Neural cell (in vitro differentiated cells): ENCODE data around the gene KHSRP. TPM values are rescaled to one million over a fixed set of nuclear protein-coding genes. Genes with fewer than 3 reads are reported as not detected.
A peak's percentile ranks its signal among the peaks of the same experiment; 100 is the strongest.

Experiments
- H2AFZ ChIP-seq: fragments of 200-600, 300-800 bp; sonication (generic), shearing (Covaris generic); 2 replicates; pipeline ENCODE4 v1.6.0; 2014; ENCODE audit warnings: low read depth, mild to moderate bottlenecking, antibody characterized with exemption, low read length, moderate library complexity
- H3F3A ChIP-seq: fragments of 200-600 bp; shearing (Covaris generic); 2 replicates; pipeline ENCODE4 v1.6.1; 2016; ENCODE audit warnings: mild to moderate bottlenecking, moderate library complexity, mixed read lengths, antibody characterized with exemption, low read length; ENCODE audit not compliant: insufficient read depth, poor library complexity, severe bottlenecking
- H3K27ac ChIP-seq: fragments of 200-600, 300-800 bp; sonication (generic), shearing (Covaris generic); 2 replicates; pipeline ENCODE4 v1.5.1; 2014; ENCODE audit warnings: mild to moderate bottlenecking, low read length, moderate library complexity
- H3K27me3 ChIP-seq: fragments of 300-800, 200-600 bp; sonication (generic), shearing (Covaris generic); 2 replicates; pipeline ENCODE4 v1.6.0; 2014; ENCODE audit warnings: mild to moderate bottlenecking, low read depth, low read length, moderate library complexity; ENCODE audit not compliant: insufficient read depth
- H3K36me3 ChIP-seq: fragments of 300-800, 200-600 bp; sonication (generic), shearing (Covaris generic); 2 replicates; pipeline ENCODE4 v1.5.1; 2014; ENCODE audit warnings: mild to moderate bottlenecking, antibody characterized with exemption, low read length, moderate library complexity; ENCODE audit not compliant: insufficient read depth
- H3K4me2 ChIP-seq: fragments of 300-800, 200-600 bp; sonication (generic), shearing (Covaris generic); 2 replicates; pipeline ENCODE4 v1.6.0; 2014; ENCODE audit warnings: mild to moderate bottlenecking, low read length
- H3K4me3 ChIP-seq: fragments of 300-800, 200-600 bp; sonication (generic), shearing (Covaris generic); 2 replicates; pipeline ENCODE4 v1.5.1; 2014; ENCODE audit warnings: mild to moderate bottlenecking, low read length, moderate library complexity
- H3K79me2 ChIP-seq: fragments of 200-600 bp; shearing (Covaris generic); replicated peaks from 2 replicates; pipeline ENCODE4 v1.6.0; 2014; ENCODE audit warnings: mild to moderate bottlenecking, low read length, moderate library complexity; ENCODE audit not compliant: insufficient read depth
- H3K9ac ChIP-seq: fragments of 300-800, 200-600 bp; sonication (generic), shearing (Covaris generic); 2 replicates; pipeline ENCODE4 v1.6.1; 2016; ENCODE audit warnings: mild to moderate bottlenecking, low read length, mixed read lengths
- H3K9me2 ChIP-seq: fragments of 200-600 bp; shearing (Covaris generic); 2 replicates; pipeline ENCODE4 v1.6.1; 2016; ENCODE audit warnings: mild to moderate bottlenecking, low read length, mixed read lengths; ENCODE audit not compliant: insufficient read depth
- H3K9me3 ChIP-seq: fragments of 200-600, 300-800 bp; sonication (generic), shearing (Covaris generic); 2 replicates; pipeline ENCODE4 v1.6.1; 2016; ENCODE audit warnings: mild to moderate bottlenecking, mixed run types, low read length, moderate library complexity, mixed read lengths
- H4K20me1 ChIP-seq: fragments of 200-600 bp; shearing (Covaris generic); 2 replicates; pipeline ENCODE4 v1.6.1; 2016; ENCODE audit warnings: mild to moderate bottlenecking, mixed run types; ENCODE audit not compliant: insufficient read depth
- EP300 ChIP-seq: fragments of 450-650 bp; conservative IDR thresholded peaks from 2 replicates; pipeline ENCODE4 v1.6.1; 2014; ENCODE audit warnings: antibody characterized with exemption, mild to moderate bottlenecking, moderate library complexity; ENCODE audit not compliant: poor library complexity, severe bottlenecking
- EZH2 ChIP-seq: fragments of 200-600, 300-800 bp; shearing (Covaris generic), sonication (generic); IDR thresholded peaks from 2 replicates; pipeline ENCODE4 v1.6.1; 2014; ENCODE audit warnings: antibody characterized with exemption, low read length, borderline replicate concordance, mild to moderate bottlenecking; ENCODE audit not compliant: insufficient read depth, poor library complexity, severe bottlenecking
- MXI1 ChIP-seq: fragments of 450-650 bp; conservative IDR thresholded peaks from 2 replicates; pipeline ENCODE4 v1.6.1; 2014; ENCODE audit warnings: antibody characterized with exemption, mild to moderate bottlenecking; ENCODE audit not compliant: poor library complexity, severe bottlenecking
- POLR2AphosphoS5 ChIP-seq: IDR thresholded peaks from 2 replicates; pipeline ENCODE4 v1.6.1; 2012
- RAD21 ChIP-seq: fragments of 450-650 bp; conservative IDR thresholded peaks from 2 replicates; pipeline ENCODE4 v1.6.1; 2014; ENCODE audit warnings: antibody characterized with exemption, mild to moderate bottlenecking, moderate library complexity
- SMC3 ChIP-seq: fragments of 450-650 bp; conservative IDR thresholded peaks from 2 replicates; pipeline ENCODE4 v1.6.1; 2014; ENCODE audit warnings: antibody characterized with exemption, mild to moderate bottlenecking, moderate library complexity; ENCODE audit not compliant: poor library complexity
- TAF1 ChIP-seq: IDR thresholded peaks from 2 replicates; pipeline ENCODE4 v1.6.1; 2012; ENCODE audit warnings: low read depth
- polyA plus RNA-seq: library from polyadenylated mRNA; depleted of rRNA; stranded (reverse); fragments of >200 nt; gene quantifications from 2 replicates; pipeline ENCODE4 v1.2.3, GENCODE V29; 2014
- TF ChIP-seq, protein P1 (sequence below): IDR thresholded peaks from 2 replicates; pipeline ENCODE4 v1.6.1; 2012; ENCODE audit warnings: borderline replicate concordance
- TF ChIP-seq, protein P2 (sequence below): fragments of 450-650 bp; IDR thresholded peaks from 2 replicates; pipeline ENCODE4 v1.5.1; 2014; ENCODE audit warnings: antibody characterized with exemption, mild to moderate bottlenecking, moderate library complexity; ENCODE audit not compliant: poor library complexity, severe bottlenecking

KHSRP gene
- polyA plus RNA-seq, 1 donor from 2014 or later, result 33.3 TPM

DNA sequence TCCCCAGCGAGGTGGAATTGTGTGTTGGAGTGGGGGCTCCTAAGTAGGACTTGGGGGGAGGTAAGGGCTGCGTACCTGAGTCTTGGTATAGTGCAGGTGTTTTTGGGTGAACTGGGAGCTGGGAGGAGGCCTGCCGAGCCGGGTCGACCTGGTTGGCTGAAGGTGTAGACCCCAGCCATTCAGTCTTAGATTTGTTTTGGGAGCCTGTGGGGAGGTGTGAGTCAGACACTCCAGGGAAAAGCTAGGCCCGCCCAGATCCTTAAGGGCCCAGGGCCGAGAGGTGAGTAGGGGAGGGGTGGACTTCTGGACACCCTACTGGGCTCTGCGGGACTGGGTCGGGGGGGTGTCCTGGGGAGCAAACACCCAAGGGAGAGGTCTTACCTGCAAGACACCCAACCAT is 40.4 kb upstream of the KHSRP start:
- H3K79me2 ChIP-seq, result no peaks in the 10 kb centered on the region
- H3K4me3 ChIP-seq, result no peak overlapping the region
- H3K9ac ChIP-seq, result no peak overlapping the region
- no peaks in the 10 kb centered on the region for H3K9me3 ChIP-seq
- TF ChIP-seq TAF1, result no peak
- TF ChIP-seq, protein P1, sequence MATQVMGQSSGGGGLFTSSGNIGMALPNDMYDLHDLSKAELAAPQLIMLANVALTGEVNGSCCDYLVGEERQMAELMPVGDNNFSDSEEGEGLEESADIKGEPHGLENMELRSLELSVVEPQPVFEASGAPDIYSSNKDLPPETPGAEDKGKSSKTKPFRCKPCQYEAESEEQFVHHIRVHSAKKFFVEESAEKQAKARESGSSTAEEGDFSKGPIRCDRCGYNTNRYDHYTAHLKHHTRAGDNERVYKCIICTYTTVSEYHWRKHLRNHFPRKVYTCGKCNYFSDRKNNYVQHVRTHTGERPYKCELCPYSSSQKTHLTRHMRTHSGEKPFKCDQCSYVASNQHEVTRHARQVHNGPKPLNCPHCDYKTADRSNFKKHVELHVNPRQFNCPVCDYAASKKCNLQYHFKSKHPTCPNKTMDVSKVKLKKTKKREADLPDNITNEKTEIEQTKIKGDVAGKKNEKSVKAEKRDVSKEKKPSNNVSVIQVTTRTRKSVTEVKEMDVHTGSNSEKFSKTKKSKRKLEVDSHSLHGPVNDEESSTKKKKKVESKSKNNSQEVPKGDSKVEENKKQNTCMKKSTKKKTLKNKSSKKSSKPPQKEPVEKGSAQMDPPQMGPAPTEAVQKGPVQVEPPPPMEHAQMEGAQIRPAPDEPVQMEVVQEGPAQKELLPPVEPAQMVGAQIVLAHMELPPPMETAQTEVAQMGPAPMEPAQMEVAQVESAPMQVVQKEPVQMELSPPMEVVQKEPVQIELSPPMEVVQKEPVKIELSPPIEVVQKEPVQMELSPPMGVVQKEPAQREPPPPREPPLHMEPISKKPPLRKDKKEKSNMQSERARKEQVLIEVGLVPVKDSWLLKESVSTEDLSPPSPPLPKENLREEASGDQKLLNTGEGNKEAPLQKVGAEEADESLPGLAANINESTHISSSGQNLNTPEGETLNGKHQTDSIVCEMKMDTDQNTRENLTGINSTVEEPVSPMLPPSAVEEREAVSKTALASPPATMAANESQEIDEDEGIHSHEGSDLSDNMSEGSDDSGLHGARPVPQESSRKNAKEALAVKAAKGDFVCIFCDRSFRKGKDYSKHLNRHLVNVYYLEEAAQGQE, result no peak
- TF ChIP-seq MXI1, result no peak
- TF ChIP-seq EP300, result no peak
- no peak for TF ChIP-seq EZH2
- TF ChIP-seq, protein P2, sequence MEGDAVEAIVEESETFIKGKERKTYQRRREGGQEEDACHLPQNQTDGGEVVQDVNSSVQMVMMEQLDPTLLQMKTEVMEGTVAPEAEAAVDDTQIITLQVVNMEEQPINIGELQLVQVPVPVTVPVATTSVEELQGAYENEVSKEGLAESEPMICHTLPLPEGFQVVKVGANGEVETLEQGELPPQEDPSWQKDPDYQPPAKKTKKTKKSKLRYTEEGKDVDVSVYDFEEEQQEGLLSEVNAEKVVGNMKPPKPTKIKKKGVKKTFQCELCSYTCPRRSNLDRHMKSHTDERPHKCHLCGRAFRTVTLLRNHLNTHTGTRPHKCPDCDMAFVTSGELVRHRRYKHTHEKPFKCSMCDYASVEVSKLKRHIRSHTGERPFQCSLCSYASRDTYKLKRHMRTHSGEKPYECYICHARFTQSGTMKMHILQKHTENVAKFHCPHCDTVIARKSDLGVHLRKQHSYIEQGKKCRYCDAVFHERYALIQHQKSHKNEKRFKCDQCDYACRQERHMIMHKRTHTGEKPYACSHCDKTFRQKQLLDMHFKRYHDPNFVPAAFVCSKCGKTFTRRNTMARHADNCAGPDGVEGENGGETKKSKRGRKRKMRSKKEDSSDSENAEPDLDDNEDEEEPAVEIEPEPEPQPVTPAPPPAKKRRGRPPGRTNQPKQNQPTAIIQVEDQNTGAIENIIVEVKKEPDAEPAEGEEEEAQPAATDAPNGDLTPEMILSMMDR, result no peak
- no peak for TF ChIP-seq SMC3
- no peak for TF ChIP-seq RAD21
- TF ChIP-seq POLR2AphosphoS5, result no peak
- H4K20me1 ChIP-seq, result no peaks in the 10 kb centered on the region
- no peaks in the 10 kb centered on the region for H3F3A ChIP-seq
- no peaks in the 10 kb centered on the region for H3K9me2 ChIP-seq
- no peak overlapping the region for H3K27ac ChIP-seq
- H3K4me2 ChIP-seq, result no peak overlapping the region
- H3K36me3 ChIP-seq, result no peaks in the 10 kb centered on the region
- peaks cover 38% of the 10 kb centered on the region for H3K27me3 ChIP-seq
- H2AFZ ChIP-seq, result no peak overlapping the region

DNA sequence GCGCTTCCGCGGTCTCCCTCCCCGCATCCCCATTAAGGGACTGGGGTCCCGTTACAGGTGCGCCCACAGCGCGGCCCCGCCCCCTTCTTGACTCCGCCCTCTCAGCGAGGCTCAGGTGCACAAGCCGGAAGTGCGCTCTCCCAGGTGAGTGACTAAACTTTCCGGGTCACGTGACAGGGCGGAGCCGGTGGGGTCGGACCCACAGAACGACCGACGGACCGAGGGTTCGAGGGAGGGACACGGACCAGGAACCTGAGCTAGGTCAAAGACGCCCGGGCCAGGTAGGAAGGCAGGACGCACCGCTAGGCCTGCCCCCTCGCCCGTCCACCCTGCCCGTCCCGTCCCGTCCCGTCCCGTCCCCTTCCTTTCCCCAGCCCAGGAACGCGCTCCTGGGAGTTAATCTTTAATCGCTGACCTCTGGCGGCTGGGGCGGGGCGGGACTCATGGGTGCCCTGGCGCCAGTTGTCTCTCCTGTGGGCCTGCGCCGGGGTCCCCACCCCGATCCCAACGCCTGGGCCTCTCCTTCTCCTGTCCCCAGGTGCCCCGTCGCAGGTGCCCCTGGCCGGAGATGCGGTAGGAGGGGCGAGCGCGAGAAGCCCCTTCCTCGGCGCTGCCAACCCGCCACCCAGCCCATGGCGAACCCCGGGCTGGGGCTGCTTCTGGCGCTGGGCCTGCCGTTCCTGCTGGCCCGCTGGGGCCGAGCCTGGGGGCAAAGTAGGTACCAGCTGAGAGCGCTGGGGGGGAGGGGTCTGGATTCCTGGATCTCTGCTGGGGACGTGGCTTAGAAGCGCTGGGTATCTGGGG is 39.7 kb upstream of the KHSRP start, which contains the start of gene CRB3:
TSS of gene CRB3 (plus strand) at position 202 of the 804 bp plus-strand sequence. CDS start at position 633, 431 bp downstream.
- Histone ChIP-seq H3K27me3 (peaks cover 38% of the 10 kb centered on the region), H3F3A (no peaks in the 10 kb centered on the region)
- TF ChIP-seq TAF1, result no peak
- no peak for TF ChIP-seq SMC3
- TF ChIP-seq EZH2, result no peak
- TF ChIP-seq RAD21, result no peak
- TF ChIP-seq POLR2AphosphoS5, result no peak
- TF ChIP-seq, protein P1, result no peak
- TF ChIP-seq MXI1, result no peak
- TF ChIP-seq, protein P2, result no peak
- TF ChIP-seq EP300, result no peak

More for the DNA sequence above, 39.7 kb upstream of the KHSRP start, which contains the start of gene CRB3:
- Histone ChIP-seq H2AFZ (no peak within 1 kb of the TSS), H3K4me3 (peak within 1 kb of the TSS; percentile 44), H3K79me2 (no peaks in the 10 kb centered on the region), H4K20me1 (no peaks in the 10 kb centered on the region), H3K27ac (no peak within 1 kb of the TSS), H3K36me3 (no peaks in the 10 kb centered on the region), H3K9me2 (no peaks in the 10 kb centered on the region), H3K9me3 (no peaks in the 10 kb centered on the region), H3K4me2 (no peak within 1 kb of the TSS), H3K9ac (no peak within 1 kb of the TSS)
